ENCODE measurements around the gene ZNF618.

Gene ZNF618

GRCh38 chr9:113890704-113891103 lies 14.6 kb downstream of the ZNF618 start:
- no peak for DNase-seq
- no peak overlapping the region for H3K27ac ChIP-seq (ENCODE audit: insufficient read depth, low read length, poor library complexity, severe bottlenecking)
- H3K27me3 ChIP-seq (replicated peaks; ENCODE audit: control insufficient read depth, insufficient read depth, low read length, poor library complexity, severe bottlenecking) = no peaks in the 10 kb centered on the region
- no peaks in the 10 kb centered on the region for H3K36me3 ChIP-seq (ENCODE audit: control insufficient read depth, insufficient read depth, low read length)
- H3K9me3 ChIP-seq (ENCODE audit: control insufficient read depth, low read length) = no peaks in the 10 kb centered on the region
- H3K4me3 ChIP-seq (ENCODE audit: insufficient read depth, low read depth, low read length, poor library complexity, severe bottlenecking) = no peak overlapping the region
- H3K4me1 ChIP-seq (ENCODE audit: control insufficient read depth, insufficient read depth, low read length, poor library complexity, severe bottlenecking) = no peaks in the 10 kb centered on the region

DNA sequence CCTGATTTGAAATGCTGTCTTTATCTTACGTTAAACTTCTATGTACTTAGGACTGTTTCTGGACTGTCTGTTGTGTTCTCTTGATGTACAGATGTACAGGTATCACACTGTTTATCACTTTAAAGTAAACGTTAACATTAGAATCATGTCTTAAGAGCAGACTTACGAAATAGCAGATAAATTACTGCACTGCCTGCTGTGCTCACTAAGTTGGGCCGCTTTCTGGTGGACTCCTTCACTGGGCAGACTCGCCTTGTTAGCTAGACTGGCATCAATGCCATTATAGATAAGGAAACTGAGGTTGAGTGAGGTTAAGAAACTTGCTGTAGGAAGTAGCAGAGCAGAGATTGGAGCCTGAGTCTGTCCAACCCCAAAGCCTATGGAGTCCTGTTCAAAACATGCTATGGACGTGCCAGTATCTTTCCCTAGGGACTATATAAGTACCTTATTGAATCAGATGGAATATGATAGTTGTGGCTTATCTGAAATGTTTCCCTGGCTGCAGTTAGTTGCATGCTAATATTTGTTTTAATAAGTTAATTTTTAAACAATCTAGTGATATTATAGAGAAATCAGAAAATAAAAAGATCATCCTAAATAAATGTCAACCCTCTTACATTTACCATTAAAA lies 16.9 kb downstream of the ZNF618 start:
- Histone ChIP-seq H3K27me3 (replicated peaks; ENCODE audit: control insufficient read depth, insufficient read depth, low read length, poor library complexity, severe bottlenecking) (no peaks in the 10 kb centered on the region), H3K27ac (ENCODE audit: insufficient read depth, low read length, poor library complexity, severe bottlenecking) (no peak overlapping the region), H3K4me1 (ENCODE audit: control insufficient read depth, insufficient read depth, low read length, poor library complexity, severe bottlenecking) (no peaks in the 10 kb centered on the region), H3K9me3 (ENCODE audit: control insufficient read depth, low read length) (no peaks in the 10 kb centered on the region), H3K4me3 (ENCODE audit: insufficient read depth, low read depth, low read length, poor library complexity, severe bottlenecking) (no peak overlapping the region), H3K36me3 (ENCODE audit: control insufficient read depth, insufficient read depth, low read length) (no peaks in the 10 kb centered on the region)
- no peak for DNase-seq

- no peak overlapping the region for H3K27ac ChIP-seq (ENCODE audit: insufficient read depth, low read length, poor library complexity, severe bottlenecking)
- no peak for DNase-seq
- H3K36me3 ChIP-seq (ENCODE audit: control insufficient read depth, insufficient read depth, low read length) = no peaks in the 10 kb centered on the region
- no peak overlapping the region for H3K4me3 ChIP-seq (ENCODE audit: insufficient read depth, low read depth, low read length, poor library complexity, severe bottlenecking)
- no peaks in the 10 kb centered on the region for H3K4me1 ChIP-seq (ENCODE audit: control insufficient read depth, insufficient read depth, low read length, poor library complexity, severe bottlenecking)
- no peaks in the 10 kb centered on the region for H3K9me3 ChIP-seq (ENCODE audit: control insufficient read depth, low read length)
- no peaks in the 10 kb centered on the region for H3K27me3 ChIP-seq (replicated peaks; ENCODE audit: control insufficient read depth, insufficient read depth, low read length, poor library complexity, severe bottlenecking)
These were observed 18.1 kb downstream of the ZNF618 start for GRCh38 chr9:113894166-113894565.

GRCh38 chr9:113895526-113895925 lies 19.4 kb downstream of the ZNF618 start:
- Histone ChIP-seq H3K27me3 (replicated peaks; ENCODE audit: control insufficient read depth, insufficient read depth, low read length, poor library complexity, severe bottlenecking) (no peaks in the 10 kb centered on the region), H3K36me3 (ENCODE audit: control insufficient read depth, insufficient read depth, low read length) (no peaks in the 10 kb centered on the region)
- DNase-seq = no peak

DNA sequence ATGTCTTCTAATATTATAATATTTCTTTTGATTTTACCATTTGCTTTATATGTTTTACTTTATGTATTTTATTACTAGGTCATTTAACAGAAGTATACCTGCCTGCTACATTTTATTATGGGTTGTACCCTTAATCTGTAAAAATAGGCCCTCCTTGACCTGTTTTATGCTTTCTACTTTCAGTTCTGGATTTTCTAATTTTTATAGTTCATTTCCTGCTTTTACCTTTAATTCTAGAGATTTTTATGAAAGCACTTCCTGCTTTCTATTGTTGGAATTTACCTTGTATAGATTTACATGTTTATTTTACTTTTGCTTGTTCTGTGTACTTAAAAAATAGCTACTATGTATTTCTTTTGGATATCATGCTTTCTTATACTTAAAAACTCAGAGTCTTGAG lies 20.6 kb downstream of the ZNF618 start:
- H3K27ac ChIP-seq (ENCODE audit: insufficient read depth, low read length, poor library complexity, severe bottlenecking) = no peak overlapping the region
- no peak overlapping the region for H3K4me3 ChIP-seq (ENCODE audit: insufficient read depth, low read depth, low read length, poor library complexity, severe bottlenecking)
- DNase-seq = no peak
- H3K4me1 ChIP-seq (ENCODE audit: control insufficient read depth, insufficient read depth, low read length, poor library complexity, severe bottlenecking) = no peaks in the 10 kb centered on the region
- no peaks in the 10 kb centered on the region for H3K36me3 ChIP-seq (ENCODE audit: control insufficient read depth, insufficient read depth, low read length)
- H3K9me3 ChIP-seq (ENCODE audit: control insufficient read depth, low read length) = no peaks in the 10 kb centered on the region
- H3K27me3 ChIP-seq (replicated peaks; ENCODE audit: control insufficient read depth, insufficient read depth, low read length, poor library complexity, severe bottlenecking) = no peaks in the 10 kb centered on the region

More at GRCh38 chr9:113895526-113895925, 19.4 kb downstream of the ZNF618 start:
- no peak overlapping the region for H3K27ac ChIP-seq (ENCODE audit: insufficient read depth, low read length, poor library complexity, severe bottlenecking)
- no peaks in the 10 kb centered on the region for H3K9me3 ChIP-seq (ENCODE audit: control insufficient read depth, low read length)
- H3K4me1 ChIP-seq (ENCODE audit: control insufficient read depth, insufficient read depth, low read length, poor library complexity, severe bottlenecking) = no peaks in the 10 kb centered on the region
- H3K4me3 ChIP-seq (ENCODE audit: insufficient read depth, low read depth, low read length, poor library complexity, severe bottlenecking) = no peak overlapping the region

DNA sequence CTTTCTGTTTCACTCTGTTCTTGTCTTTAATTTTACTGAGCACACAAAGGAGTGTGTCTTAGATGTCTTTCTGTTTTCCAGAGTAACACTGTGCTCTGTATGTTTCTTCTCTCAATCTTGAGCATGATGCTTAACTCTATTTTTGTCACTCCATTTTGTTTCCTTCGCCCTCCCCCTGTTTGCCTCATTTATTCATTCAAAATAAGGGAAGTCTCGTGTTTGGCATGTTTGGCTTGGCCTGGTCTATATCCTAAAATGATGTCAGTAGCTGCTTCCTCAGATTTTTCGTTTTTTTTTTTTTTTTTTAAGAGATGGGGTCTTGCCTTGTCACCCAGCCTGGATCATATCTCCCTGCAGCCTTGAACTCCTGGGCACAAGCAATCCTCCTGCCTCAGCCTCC lies 22.0 kb downstream of the ZNF618 start:
- Histone ChIP-seq H3K4me3 (ENCODE audit: insufficient read depth, low read depth, low read length, poor library complexity, severe bottlenecking) (no peak overlapping the region), H3K27ac (ENCODE audit: insufficient read depth, low read length, poor library complexity, severe bottlenecking) (no peak overlapping the region)
- no peak for DNase-seq

GRCh38 chr9:113898596-113898995 lies 22.5 kb downstream of the ZNF618 start:
- no peaks in the 10 kb centered on the region for H3K36me3 ChIP-seq (ENCODE audit: control insufficient read depth, insufficient read depth, low read length)

More for the DNA sequence above, 22.0 kb downstream of the ZNF618 start:
- no peaks in the 10 kb centered on the region for H3K4me1 ChIP-seq (ENCODE audit: control insufficient read depth, insufficient read depth, low read length, poor library complexity, severe bottlenecking)
- no peaks in the 10 kb centered on the region for H3K36me3 ChIP-seq (ENCODE audit: control insufficient read depth, insufficient read depth, low read length)
- no peaks in the 10 kb centered on the region for H3K9me3 ChIP-seq (ENCODE audit: control insufficient read depth, low read length)
- no peaks in the 10 kb centered on the region for H3K27me3 ChIP-seq (replicated peaks; ENCODE audit: control insufficient read depth, insufficient read depth, low read length, poor library complexity, severe bottlenecking)

DNA sequence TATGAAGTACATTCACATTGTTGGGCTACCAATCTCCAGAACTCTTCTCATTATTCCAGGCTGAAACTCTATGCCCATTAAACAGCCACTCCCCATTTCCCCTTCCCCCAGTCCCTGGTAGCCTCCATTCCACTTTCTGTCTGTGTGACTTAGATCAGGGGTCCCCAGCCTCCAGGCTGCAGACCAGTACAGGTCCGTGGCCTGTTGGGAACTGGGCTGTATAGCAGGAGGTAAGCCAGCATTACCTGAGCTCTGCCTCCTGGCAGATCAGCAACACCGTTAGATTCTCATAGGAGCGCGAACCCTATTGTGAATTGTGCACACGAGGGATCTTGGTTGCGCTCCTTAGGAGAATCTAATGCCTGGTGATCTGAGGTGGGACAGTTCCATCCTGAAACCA lies 23.1 kb downstream of the ZNF618 start:
- no peak for DNase-seq
- H3K36me3 ChIP-seq (ENCODE audit: control insufficient read depth, insufficient read depth, low read length) = no peaks in the 10 kb centered on the region
- H3K27me3 ChIP-seq (replicated peaks; ENCODE audit: control insufficient read depth, insufficient read depth, low read length, poor library complexity, severe bottlenecking) = no peaks in the 10 kb centered on the region

More at GRCh38 chr9:113898596-113898995, 22.5 kb downstream of the ZNF618 start:
- H3K4me1 ChIP-seq (ENCODE audit: control insufficient read depth, insufficient read depth, low read length, poor library complexity, severe bottlenecking) = no peaks in the 10 kb centered on the region
- H3K9me3 ChIP-seq (ENCODE audit: control insufficient read depth, low read length) = no peaks in the 10 kb centered on the region
- no peak overlapping the region for H3K4me3 ChIP-seq (ENCODE audit: insufficient read depth, low read depth, low read length, poor library complexity, severe bottlenecking)
- H3K27me3 ChIP-seq (replicated peaks; ENCODE audit: control insufficient read depth, insufficient read depth, low read length, poor library complexity, severe bottlenecking) = no peaks in the 10 kb centered on the region
- H3K27ac ChIP-seq (ENCODE audit: insufficient read depth, low read length, poor library complexity, severe bottlenecking) = no peak overlapping the region
- DNase-seq = no peak

GRCh38 chr9:113901221-113901688 lies 25.1 kb downstream of the ZNF618 start:
- H3K4me3 ChIP-seq (ENCODE audit: insufficient read depth, low read depth, low read length, poor library complexity, severe bottlenecking) = no peak overlapping the region
- H3K27me3 ChIP-seq (replicated peaks; ENCODE audit: control insufficient read depth, insufficient read depth, low read length, poor library complexity, severe bottlenecking) = no peaks in the 10 kb centered on the region
- no peaks in the 10 kb centered on the region for H3K36me3 ChIP-seq (ENCODE audit: control insufficient read depth, insufficient read depth, low read length)
- no peaks in the 10 kb centered on the region for H3K4me1 ChIP-seq (ENCODE audit: control insufficient read depth, insufficient read depth, low read length, poor library complexity, severe bottlenecking)
- no peak for DNase-seq
- H3K9me3 ChIP-seq (ENCODE audit: control insufficient read depth, low read length) = no peaks in the 10 kb centered on the region
- no peak overlapping the region for H3K27ac ChIP-seq (ENCODE audit: insufficient read depth, low read length, poor library complexity, severe bottlenecking)

More for the DNA sequence above, 23.1 kb downstream of the ZNF618 start:
- no peaks in the 10 kb centered on the region for H3K4me1 ChIP-seq (ENCODE audit: control insufficient read depth, insufficient read depth, low read length, poor library complexity, severe bottlenecking)
- no peaks in the 10 kb centered on the region for H3K9me3 ChIP-seq (ENCODE audit: control insufficient read depth, low read length)
- H3K27ac ChIP-seq (ENCODE audit: insufficient read depth, low read length, poor library complexity, severe bottlenecking) = no peak overlapping the region
- no peak overlapping the region for H3K4me3 ChIP-seq (ENCODE audit: insufficient read depth, low read depth, low read length, poor library complexity, severe bottlenecking)

DNA sequence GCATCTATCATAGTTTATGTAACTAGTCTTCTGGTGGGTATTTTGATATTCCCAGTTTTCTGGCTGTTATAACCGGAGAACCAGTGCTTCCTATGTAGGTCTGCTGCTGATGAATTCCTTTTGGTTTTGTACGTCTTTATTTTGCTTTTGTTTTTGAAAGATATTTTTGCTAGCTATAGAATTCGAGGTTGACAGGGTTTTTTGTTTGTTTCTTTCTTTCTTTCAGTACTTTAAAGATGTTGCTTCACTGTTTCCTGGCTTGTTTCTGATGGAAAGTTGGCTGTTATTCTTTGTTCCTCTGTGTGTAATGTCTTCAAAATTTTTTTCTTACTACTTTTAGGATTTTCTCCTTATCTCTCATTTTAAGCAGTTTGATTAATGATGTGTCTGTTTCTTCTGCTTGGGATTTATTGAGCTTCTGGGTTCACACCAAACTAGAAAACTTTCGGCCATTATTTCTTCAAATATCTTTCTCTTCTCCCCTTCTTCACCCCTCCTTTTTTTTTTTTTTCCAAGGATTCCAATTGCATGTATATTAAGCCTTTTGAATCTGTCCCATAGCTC lies 27.5 kb downstream of the ZNF618 start:
- no peaks in the 10 kb centered on the region for H3K36me3 ChIP-seq (ENCODE audit: control insufficient read depth, insufficient read depth, low read length)
- no peaks in the 10 kb centered on the region for H3K4me1 ChIP-seq (ENCODE audit: control insufficient read depth, insufficient read depth, low read length, poor library complexity, severe bottlenecking)
- no peaks in the 10 kb centered on the region for H3K9me3 ChIP-seq (ENCODE audit: control insufficient read depth, low read length)
- H3K27ac ChIP-seq (ENCODE audit: insufficient read depth, low read length, poor library complexity, severe bottlenecking) = no peak overlapping the region
- no peak overlapping the region for H3K4me3 ChIP-seq (ENCODE audit: insufficient read depth, low read depth, low read length, poor library complexity, severe bottlenecking)
- DNase-seq = no peak
- H3K27me3 ChIP-seq (replicated peaks; ENCODE audit: control insufficient read depth, insufficient read depth, low read length, poor library complexity, severe bottlenecking) = no peaks in the 10 kb centered on the region

Data from effector memory CD4-positive, alpha-beta T cell (primary cell).